HG03342 (cell line): Measurements from ENCODE around the gene DNAJA2.

Experiments
- ATAC-seq: cut with Tn5 transposase; IDR thresholded peaks from one replicate; pipeline ENCODE4 v1.9.1; 2021; ENCODE audit warnings: mild to moderate bottlenecking, moderate library complexity; ENCODE audit not compliant: unreplicated experiment

Gene DNAJA2

DNA sequence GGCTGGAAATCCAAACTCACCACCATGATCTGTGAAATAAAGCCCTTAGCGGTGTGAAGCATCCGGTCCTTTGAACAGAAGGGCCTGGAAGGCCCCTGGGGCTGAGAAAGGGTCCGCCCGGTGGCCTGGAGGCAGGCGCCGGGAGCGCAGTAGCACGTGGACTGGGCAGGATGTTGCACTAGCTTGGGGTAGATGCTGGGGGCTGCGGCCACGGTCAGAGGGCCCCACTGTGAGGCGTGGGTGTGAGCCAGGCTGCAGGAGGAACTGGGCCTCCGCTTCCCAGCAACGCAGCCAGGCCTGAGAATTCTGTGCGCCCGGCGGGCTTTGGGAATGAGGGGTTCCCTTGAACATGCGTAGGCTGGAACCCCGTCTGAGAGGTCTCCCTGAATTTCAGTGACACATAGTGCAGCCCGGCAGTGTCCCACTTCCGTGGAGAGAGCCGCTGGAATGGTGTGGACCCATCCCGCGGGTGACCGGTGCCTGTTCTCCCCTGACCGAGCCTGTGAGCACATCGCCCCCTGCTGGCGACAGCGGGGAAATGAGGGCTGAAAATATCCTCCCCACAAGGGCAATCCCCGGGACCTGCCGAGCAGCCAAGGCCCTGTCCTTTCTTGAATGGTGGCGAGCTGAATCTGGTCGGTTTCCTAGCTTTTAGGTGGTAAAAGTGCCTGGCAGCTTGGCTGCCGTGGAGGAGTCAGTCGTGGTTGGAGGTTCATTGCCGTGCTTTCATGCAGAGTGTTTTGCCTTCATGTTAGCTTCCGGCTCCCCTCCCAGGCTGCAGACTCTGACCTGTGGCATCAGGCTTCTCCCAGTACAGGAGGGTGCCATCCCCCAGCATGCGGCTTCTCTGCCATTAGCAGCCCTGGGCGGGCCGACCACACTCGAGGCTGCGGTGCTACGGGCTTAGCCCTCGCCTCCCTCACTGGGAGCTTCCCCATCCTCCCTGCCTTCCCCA is 43.8 kb downstream of the DNAJA2 start:
- peak; percentile 73 for ATAC-seq

GRCh38 chr16:46928811-46929210 is 44.7 kb downstream of the DNAJA2 start:
- ATAC-seq, result no peak

DNA sequence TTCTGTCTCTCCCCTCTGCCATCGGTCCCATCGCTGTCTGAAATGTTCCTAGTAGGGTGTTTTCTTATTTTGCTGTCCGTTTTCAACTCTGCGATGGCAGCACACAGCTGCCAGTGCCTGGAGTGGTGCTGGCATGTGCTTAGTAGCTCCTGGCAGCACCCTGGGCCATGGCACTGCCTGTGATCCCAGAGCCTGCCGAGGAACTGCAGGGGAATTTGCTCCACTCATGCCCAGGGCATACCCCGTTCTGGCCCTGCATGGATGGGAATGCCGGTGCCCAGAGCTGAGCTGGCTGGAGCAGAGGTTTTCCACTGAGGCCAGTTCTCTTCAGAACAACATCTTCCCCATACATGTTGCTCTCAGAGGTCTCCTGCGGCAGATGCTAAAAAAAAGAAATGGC is 46.2 kb downstream of the DNAJA2 start:
- no peak for ATAC-seq

- no peak for ATAC-seq
Measured at GRCh38 chr16:46926470-46927225, 46.8 kb downstream of the DNAJA2 start.

DNA sequence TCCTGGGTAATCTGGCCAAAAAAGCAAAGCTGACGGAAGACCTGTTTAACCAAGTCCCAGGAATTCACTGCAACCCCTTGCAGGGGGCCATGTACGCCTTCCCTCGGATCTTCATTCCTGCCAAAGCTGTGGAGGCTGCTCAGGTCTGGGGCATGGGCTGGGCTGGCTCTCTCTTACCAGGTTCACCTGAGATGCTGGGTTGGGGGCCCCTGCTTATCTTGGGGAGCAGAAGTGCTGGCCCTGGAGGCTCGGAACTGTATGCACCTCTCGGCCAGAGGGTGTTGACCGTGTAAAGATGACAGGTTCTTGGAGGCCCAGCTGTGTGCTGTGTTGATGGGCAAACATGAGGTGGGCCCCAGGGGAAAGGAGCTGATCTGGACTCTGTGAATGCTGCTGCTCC is 49.1 kb downstream of the DNAJA2 start:
- no peak for ATAC-seq

DNA sequence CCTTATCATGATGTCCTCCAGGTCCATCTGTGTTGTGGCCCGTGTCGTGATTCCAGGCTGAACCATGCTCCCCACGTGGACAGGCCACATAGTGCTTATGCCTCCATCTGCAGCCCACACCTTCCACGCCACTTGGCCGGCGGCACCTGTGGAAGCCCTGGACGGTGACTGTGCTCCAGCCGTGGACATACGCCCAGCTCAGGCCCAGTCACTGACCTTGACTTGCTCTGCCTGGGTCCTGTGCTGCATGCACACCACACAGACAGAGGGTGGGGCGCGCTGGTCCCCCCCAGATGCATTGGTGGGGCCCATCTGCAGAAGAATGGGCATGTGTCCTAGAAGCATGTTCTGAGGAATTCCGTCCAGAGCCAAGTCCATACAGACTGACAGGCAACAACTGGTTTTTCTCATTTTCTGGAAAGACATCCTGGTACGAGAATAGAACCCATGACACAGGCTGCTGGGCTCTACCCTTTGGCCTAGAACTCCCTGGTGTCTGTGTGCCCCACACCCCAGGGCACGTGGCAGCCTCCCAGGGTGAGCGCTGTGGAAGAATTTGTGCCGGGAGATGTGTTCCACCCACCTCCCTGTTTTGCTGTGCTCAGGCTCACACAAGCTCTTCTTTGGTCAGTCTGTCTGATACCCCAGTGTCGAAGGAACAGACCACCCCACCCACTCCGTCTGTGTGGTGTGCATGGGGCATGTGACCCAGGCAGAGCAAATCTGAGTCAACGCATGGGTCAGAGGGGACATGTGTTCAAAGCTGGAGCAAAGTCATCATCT is 49.8 kb downstream of the DNAJA2 start:
- ATAC-seq, result no peak

DNA sequence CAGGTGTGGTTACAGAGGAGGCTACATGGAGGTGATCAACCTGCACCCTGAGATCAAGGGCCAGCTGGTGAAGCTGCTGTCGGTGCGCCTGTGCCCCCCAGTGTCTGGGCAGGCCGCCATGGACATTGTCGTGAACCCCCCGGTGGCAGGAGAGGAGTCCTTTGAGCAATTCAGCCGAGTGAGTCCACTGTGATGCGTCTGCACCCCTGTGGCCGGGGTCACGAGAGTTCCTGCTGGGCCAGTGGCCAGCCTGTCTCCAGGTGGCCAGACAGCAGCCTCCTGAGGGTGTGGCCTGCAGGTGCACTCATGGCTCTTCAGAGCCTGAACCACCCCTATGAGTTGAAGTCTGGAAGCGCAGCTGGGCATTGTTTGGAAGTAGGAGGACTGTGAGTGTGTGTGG is 51.2 kb downstream of the DNAJA2 start:
- ATAC-seq, result no peak

DNA sequence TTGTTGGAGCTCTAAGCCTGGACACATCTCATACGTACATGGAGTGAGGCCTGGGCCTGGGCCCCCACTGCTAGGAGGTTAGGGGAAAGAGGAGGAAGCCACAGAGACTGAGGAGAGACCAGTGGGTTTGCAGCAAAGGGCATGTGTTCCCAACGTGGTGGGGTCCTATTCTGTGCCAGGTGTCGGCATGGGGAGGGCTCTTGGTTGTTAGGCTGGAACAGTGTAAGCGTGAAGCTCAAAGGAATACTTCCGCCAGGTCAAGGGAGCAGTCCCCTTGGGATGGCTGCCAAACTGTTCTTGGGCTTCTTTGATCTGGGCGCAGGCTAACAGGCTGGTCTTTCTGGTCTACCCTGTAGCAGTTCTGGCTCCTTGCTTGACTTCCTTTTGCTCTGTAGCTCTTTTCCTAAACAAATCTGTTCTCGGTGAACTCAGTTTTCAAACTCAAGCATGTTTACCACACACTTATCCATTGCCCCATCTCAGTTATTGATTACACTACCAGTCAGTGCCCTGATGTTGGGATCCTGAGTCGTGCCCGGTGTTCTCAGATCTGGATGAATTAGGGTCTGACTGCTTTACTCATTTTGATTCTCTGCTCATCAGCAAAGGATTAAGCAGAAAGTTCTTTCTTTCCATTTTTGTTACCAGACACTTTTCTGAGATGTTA is 52.9 kb downstream of the DNAJA2 start:
- ATAC-seq, result no peak

DNA sequence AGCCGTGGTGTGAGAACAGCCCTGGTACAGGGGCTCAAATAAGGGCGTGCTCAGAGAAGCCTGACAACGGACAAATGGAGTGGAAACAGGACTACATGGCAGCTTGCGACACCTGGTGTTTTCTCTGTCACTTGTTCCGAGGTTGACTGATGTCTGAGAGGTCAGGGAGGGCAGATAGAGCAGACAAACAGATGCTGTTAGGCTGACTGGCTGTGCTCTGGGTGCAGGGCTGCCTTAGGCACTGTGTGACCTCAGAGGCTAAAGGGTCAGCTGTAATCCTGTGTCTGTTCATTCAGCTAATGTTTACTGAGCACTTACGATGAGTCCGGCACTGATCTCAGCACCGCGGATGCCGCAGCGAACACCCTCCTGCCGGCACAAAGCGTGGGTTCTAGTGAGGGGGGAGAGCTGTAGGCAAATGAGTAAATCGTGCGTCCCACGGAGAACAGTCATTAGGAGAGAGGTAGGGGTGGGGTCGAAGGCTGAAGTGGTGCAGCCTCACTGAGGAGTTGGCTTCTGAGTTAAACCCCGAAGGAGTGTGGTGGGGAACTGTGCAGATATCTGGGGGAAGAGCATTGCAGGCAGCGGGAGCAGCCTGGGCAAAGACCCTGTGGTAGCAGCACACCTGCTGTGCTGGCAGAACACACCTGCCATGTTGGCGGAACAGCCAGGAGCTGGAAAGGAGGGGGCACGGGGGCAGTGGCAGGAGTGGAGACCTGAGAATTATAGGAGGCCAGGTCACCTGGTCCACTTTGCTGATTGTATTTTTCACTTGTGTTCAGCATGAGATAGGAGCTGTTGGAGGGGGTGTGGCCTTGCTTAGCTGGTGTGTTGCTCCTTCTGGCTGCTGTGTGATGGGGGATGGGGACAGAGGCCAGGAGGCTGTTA is 54.3 kb downstream of the DNAJA2 start:
- peak; percentile 89 for ATAC-seq

DNA sequence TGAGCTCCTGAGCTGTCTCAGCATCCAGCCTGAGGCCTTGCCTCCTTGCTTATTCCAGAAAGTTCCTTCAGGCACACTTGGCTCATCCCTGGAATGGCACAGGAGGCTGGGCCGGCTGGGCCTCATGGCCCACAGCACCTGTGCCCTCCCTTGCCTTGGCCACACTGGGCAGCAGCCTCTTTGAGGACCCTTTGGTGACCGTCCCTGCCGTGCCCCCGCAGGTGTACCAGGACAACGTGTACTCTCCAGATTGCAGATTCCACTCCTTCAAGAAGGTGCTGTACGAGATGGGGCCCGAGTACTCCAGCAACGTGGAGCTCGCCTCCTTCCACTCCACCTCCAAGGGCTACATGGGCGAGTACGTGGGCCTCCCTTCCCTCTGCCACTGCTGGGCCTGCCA is 55.1 kb downstream of the DNAJA2 start:
- ATAC-seq, result no peak

GRCh38 chr16:46916980-46917379 is 56.5 kb downstream of the DNAJA2 start:
- no peak for ATAC-seq

- no peak for ATAC-seq
Measured at GRCh38 chr16:46915483-46916025, 57.9 kb downstream of the DNAJA2 start.

GRCh38 chr16:46914556-46915201 is 58.8 kb downstream of the DNAJA2 start:
- ATAC-seq, result no peak

GRCh38 chr16:46911650-46912049 is 61.8 kb downstream of the DNAJA2 start:
- ATAC-seq, result no peak

DNA sequence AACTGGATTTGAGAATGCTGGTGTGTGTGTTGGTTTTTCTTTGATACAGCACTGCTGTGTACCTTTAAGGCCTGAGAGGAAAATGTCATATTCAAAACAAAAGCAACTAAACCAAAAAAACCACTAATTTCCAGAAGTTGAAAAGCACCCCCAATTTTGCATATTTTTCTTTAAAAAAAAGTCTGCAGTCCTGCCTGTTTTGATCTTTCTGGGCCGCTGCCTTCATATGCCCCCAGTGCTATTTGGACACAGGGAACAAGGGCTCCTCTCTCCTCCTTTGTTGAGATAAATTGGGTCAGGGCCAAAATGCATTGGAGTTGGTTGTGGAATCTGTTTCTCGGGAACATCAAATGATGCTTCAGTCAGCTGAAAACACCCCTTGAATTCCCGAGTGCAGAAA is 62.4 kb downstream of the DNAJA2 start:
- peak; percentile 57 for ATAC-seq

GRCh38 chr16:46908540-46909372 is 64.7 kb downstream of the DNAJA2 start:
- no peak for ATAC-seq

DNA sequence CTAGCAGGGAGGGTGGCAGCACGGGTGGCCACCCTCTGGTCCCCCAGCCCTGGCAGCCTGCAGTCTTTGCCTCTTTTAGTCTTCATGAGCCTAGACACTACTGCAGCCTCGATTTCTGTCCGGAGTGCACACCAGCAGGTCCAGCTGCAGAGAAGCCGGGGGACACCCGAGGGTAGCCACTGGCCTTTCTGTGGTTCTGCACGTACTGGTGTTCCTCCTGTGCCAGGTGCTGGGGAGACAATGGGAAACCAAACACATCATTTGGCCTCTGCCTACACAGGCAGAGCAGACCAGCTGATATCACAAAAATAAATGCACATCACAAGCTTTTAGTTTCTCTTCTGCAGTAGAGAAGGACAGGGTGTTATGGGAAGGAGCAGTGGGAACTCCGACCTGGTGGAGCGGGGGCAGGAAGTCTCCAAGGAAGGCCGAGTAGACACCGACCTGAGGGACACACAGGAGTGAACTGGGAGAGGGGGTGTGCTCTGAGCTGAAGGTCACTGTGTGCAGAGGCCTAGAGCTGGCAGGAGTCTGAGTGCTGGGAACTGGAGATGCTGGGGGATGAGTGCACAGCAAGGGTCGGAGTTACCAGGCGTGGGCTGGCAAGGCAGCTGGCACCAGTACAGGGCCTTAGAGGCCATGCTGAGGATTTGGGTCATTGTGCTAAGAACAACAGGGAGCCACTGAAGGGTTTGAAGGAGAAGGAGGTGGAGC is 66.3 kb downstream of the DNAJA2 start:
- ATAC-seq, result no peak
